Common myeloid progenitor, CD34-positive (primary cell): ENCODE measurements around the gene NTSR2.
"Not testable (repeated sequence)": the region's sequence is repeated elsewhere in the genome, so short reads cannot be mapped to it uniquely, and the experiment has no call there.

Experiments
- CTCF ChIA-PET: fragments of 350-600 bp; sonication (Branson Sonifier 250); formaldehyde crosslinking; loops from one replicate; lab custom pipeline; 2021; ENCODE audit warnings: antibody characterized with exemption; lab: Charles Lee
- POLR2A ChIA-PET: fragments of 350-600 bp; sonication (Branson Sonifier 250); formaldehyde crosslinking; loops from one replicate; lab custom pipeline; 2021; ENCODE audit warnings: antibody characterized with exemption; lab: Charles Lee
- DNase-seq, 3 donors: peaks; one replicate each; pipeline versions ENCODE4 v3.0.0 to v3.0.0-alpha.2; 2013
- H3K27ac ChIP-seq, 2 experiments: 1 replicate in 1 of 2; 2 replicates in 1 of 2; pipeline ENCODE4 v1.7.0; 2013; ENCODE audit warnings: inconsistent platforms in 2 of 2, low read length in 2 of 2, mild to moderate bottlenecking in 2 of 2, low read depth in 1 of 2, moderate library complexity in 1 of 2; ENCODE audit not compliant: severe bottlenecking in 2 of 2, insufficient read depth in 1 of 2, poor library complexity in 1 of 2
- H3K27me3 ChIP-seq, 5 experiments: replicated peaks in 2 of 5; 1 replicate in 3 of 5; 2 replicates in 2 of 5; pipeline versions ENCODE4 v1.6.1 to v1.7.0; 2013; ENCODE audit warnings: low read length in 4 of 5, mild to moderate bottlenecking in 2 of 5, moderate library complexity in 2 of 5, inconsistent platforms in 1 of 5; ENCODE audit not compliant: insufficient read depth in 5 of 5, control insufficient read depth in 4 of 5
- H3K36me3 ChIP-seq, 4 experiments: 1 replicate in 2 of 4; 2 replicates in 2 of 4; pipeline versions ENCODE4 v1.6.1 to v1.7.0; 2013; ENCODE audit warnings: low read length in 3 of 4, control low read depth in 1 of 4, mild to moderate bottlenecking in 1 of 4; ENCODE audit not compliant: control insufficient read depth in 4 of 4, insufficient read depth in 4 of 4
- H3K4me1 ChIP-seq, 4 experiments: 1 replicate in 3 of 4; 2 replicates in 1 of 4; pipeline versions ENCODE4 v1.6.1 to v1.7.1; 2013; ENCODE audit warnings: low read length in 3 of 4, mild to moderate bottlenecking in 3 of 4, control low read depth in 1 of 4, inconsistent platforms in 1 of 4, moderate library complexity in 1 of 4; ENCODE audit not compliant: control insufficient read depth in 4 of 4, insufficient read depth in 4 of 4; ENCODE audit errors: control extremely low read depth in 1 of 4
- H3K4me3 ChIP-seq, 7 experiments: 1 replicate in 4 of 7; 2 replicates in 3 of 7; pipeline versions ENCODE4 v1.5.1 to v1.7.0; 2013; ENCODE audit warnings: mild to moderate bottlenecking in 7 of 7, low read length in 6 of 7, moderate library complexity in 6 of 7, inconsistent platforms in 2 of 7, low read depth in 2 of 7, control low read depth in 1 of 7; ENCODE audit not compliant: insufficient read depth in 4 of 7, control insufficient read depth in 1 of 7; ENCODE audit errors: extremely low read depth in 1 of 7
- H3K9me3 ChIP-seq, 5 experiments: 1 replicate in 4 of 5; 2 replicates in 1 of 5; pipeline versions ENCODE4 v1.6.1 to v1.7.1; 2013; ENCODE audit warnings: low read length in 4 of 5, mild to moderate bottlenecking in 2 of 5, inconsistent platforms in 1 of 5, low read depth in 1 of 5, moderate library complexity in 1 of 5; ENCODE audit not compliant: control insufficient read depth in 4 of 5, insufficient read depth in 2 of 5; ENCODE audit errors: control extremely low read depth in 1 of 5
- WGBS: methylation state at CpG from one replicate; pipeline ENCODE4 v1.1.5; 2013; ENCODE audit not compliant: insufficient coverage; 5-methylcytosine and 5-hydroxymethylcytosine counted together

The NTSR2 gene

GRCh38 chr2:11665028-11665427 is 5.0 kb downstream of the NTSR2 start:
- POLR2A ChIA-PET = no interaction called here
- H3K4me3 ChIP-seq = no peak overlapping the region
- H3K9me3 ChIP-seq = peaks cover 0 to 6% (median 3%) of the 10 kb centered on the region in 5 experiments
- H3K27ac ChIP-seq = no peak overlapping the region
- WGBS = 92% methylated on average over 11 of the region's 11 CpGs
- no peak for DNase-seq
- no peaks in the 10 kb centered on the region for H3K36me3 ChIP-seq
- peaks cover 0 to 5% (median 3%) of the 10 kb centered on the region in 4 experiments for H3K4me1 ChIP-seq
- peaks cover 0 to 33% (median 13%) of the 10 kb centered on the region in 5 experiments for H3K27me3 ChIP-seq
- CTCF ChIA-PET = interaction anchor here (1.1 kb wide), 1 partner anchor 8 kb away, joined by 3 read pairs; no protein-coding TSS in a partner anchor

- POLR2A ChIA-PET = no interaction called here
These were observed 6.6 kb downstream of the NTSR2 start for GRCh38 chr2:11663427-11663826.

GRCh38 chr2:11662882-11663281 is 7.1 kb downstream of the NTSR2 start:
- Histone ChIP-seq H3K27ac (no peak overlapping the region), H3K9me3 (peaks cover 0 to 6% (median 3%) of the 10 kb centered on the region in 5 experiments), H3K4me1 (no peaks in the 10 kb centered on the region), H3K36me3 (no peaks in the 10 kb centered on the region), H3K27me3 (peaks cover 0 to 15% (median 9%) of the 10 kb centered on the region in 5 experiments), H3K4me3 (no peak overlapping the region)
- DNase-seq = no peak
- POLR2A ChIA-PET = no interaction called here
- CTCF ChIA-PET = interaction anchor here (0.6 kb wide), 1 partner anchor 1209 kb away, joined by 3 read pairs; no protein-coding TSS in a partner anchor

More at GRCh38 chr2:11663427-11663826, 6.6 kb downstream of the NTSR2 start:
- Histone ChIP-seq H3K27ac (no peak overlapping the region), H3K4me1 (no peaks in the 10 kb centered on the region), H3K9me3 (peaks cover 0 to 6% (median 3%) of the 10 kb centered on the region in 5 experiments), H3K4me3 (no peak overlapping the region), H3K36me3 (no peaks in the 10 kb centered on the region), H3K27me3 (peaks cover 0 to 21% (median 8%) of the 10 kb centered on the region in 5 experiments)
- 100% methylated on average over 1 of the region's 2 CpGs for WGBS
- CTCF ChIA-PET = interaction anchor here (0.7 kb wide), 1 partner anchor 17 kb away, joined by 4 read pairs; no protein-coding TSS in a partner anchor
- DNase-seq = no peak

- Histone ChIP-seq H3K4me1 (no peaks in the 10 kb centered on the region), H3K27ac (no peak overlapping the region), H3K4me3 (no peak overlapping the region), H3K36me3 (no peaks in the 10 kb centered on the region), H3K27me3 (peaks cover 0 to 18% (median 9%) of the 10 kb centered on the region in 5 experiments), H3K9me3 (peaks cover 0 to 6% (median 3%) of the 10 kb centered on the region in 5 experiments)
- no peak for DNase-seq
- WGBS = 95% methylated on average over 18 of the region's 18 CpGs
- POLR2A ChIA-PET = no interaction called here
- CTCF ChIA-PET = no interaction called here
These were observed 8.0 kb downstream of the NTSR2 start for GRCh38 chr2:11661891-11662435.

- DNase-seq, H3K36me3 ChIP-seq, H3K4me3 ChIP-seq, H3K9me3 ChIP-seq, POLR2A ChIA-PET, H3K4me1 ChIP-seq, CTCF ChIA-PET, H3K27ac ChIP-seq: not testable (repeated sequence)
- WGBS = 100% methylated on average over 2 of the region's 2 CpGs
- peaks cover 0 to 20% (median 11%) of the 10 kb centered on the region in 5 experiments for H3K27me3 ChIP-seq
These were observed 9.6 kb downstream of the NTSR2 start for GRCh38 chr2:11660396-11660795.

GRCh38 chr2:11659851-11660250 is 10.1 kb downstream of the NTSR2 start:
- POLR2A ChIA-PET = no interaction called here
- WGBS = 93% methylated on average over 10 of the region's 10 CpGs
- Histone ChIP-seq H3K36me3 (no peaks in the 10 kb centered on the region), H3K4me1 (no peaks in the 10 kb centered on the region), H3K27me3 (peaks cover 0 to 20% (median 11%) of the 10 kb centered on the region in 5 experiments), H3K27ac (no peak overlapping the region), H3K9me3 (peaks cover 0 to 6% (median 3%) of the 10 kb centered on the region in 5 experiments), H3K4me3 (no peak overlapping the region)
- CTCF ChIA-PET = no interaction called here
- no peak for DNase-seq

- CTCF ChIA-PET = interaction anchor here (0.8 kb wide), 1 partner anchor 100 kb away, joined by 3 read pairs; no protein-coding TSS in a partner anchor
These were observed 10.9 kb downstream of the NTSR2 start for GRCh38 chr2:11659115-11659475.

More at GRCh38 chr2:11659115-11659475, 10.9 kb downstream of the NTSR2 start:
- no peaks in the 10 kb centered on the region for H3K36me3 ChIP-seq
- DNase-seq = no peak
- peaks cover 0 to 6% (median 3%) of the 10 kb centered on the region in 5 experiments for H3K9me3 ChIP-seq
- H3K4me3 ChIP-seq = no peak overlapping the region
- POLR2A ChIA-PET = no interaction called here
- no peak overlapping the region for H3K27ac ChIP-seq
- H3K4me1 ChIP-seq = no peaks in the 10 kb centered on the region
- H3K27me3 ChIP-seq = peaks cover 0 to 20% (median 11%) of the 10 kb centered on the region in 5 experiments
- WGBS = 91% methylated on average over 8 of the region's 11 CpGs
